HG03066 (cell line): ENCODE measurements around the gene HMX1.

Experiments
- ATAC-seq: cut with Tn5 transposase; IDR thresholded peaks from one replicate; pipeline ENCODE4 v1.9.1; 2021; ENCODE audit warnings: low read depth; ENCODE audit not compliant: unreplicated experiment

HMX1 gene

GRCh38 chr4:8869002-8869897 lies 2.4 kb downstream of the HMX1 start:
- ATAC-seq, result no peak

- ATAC-seq, result no peak
Observed at GRCh38 chr4:8868321-8869001, 3.2 kb downstream of the HMX1 start.

GRCh38 chr4:8867624-8868320 lies 3.9 kb downstream of the HMX1 start:
- no peak for ATAC-seq

- ATAC-seq, result no peak
Observed at GRCh38 chr4:8866828-8867623, 4.6 kb downstream of the HMX1 start.

GRCh38 chr4:8866421-8866820 lies 5.2 kb downstream of the HMX1 start:
- ATAC-seq, result no peak

- no peak for ATAC-seq
Observed at GRCh38 chr4:8865681-8866310, 5.8 kb downstream of the HMX1 start.

GRCh38 chr4:8864912-8865680 lies 6.5 kb downstream of the HMX1 start:
- ATAC-seq, result no peak

GRCh38 chr4:8863686-8864682 lies 7.7 kb downstream of the HMX1 start:
- ATAC-seq, result no peak

GRCh38 chr4:8862800-8863685 lies 8.6 kb downstream of the HMX1 start:
- ATAC-seq, result no peak

- no peak for ATAC-seq
Observed at GRCh38 chr4:8862334-8862733, 9.3 kb downstream of the HMX1 start.

- ATAC-seq, result no peak
Observed at GRCh38 chr4:8861576-8862295, 9.9 kb downstream of the HMX1 start.

- ATAC-seq, result no peak
Observed at GRCh38 chr4:8860892-8861575, 10.6 kb downstream of the HMX1 start.

- no peak for ATAC-seq
Observed at GRCh38 chr4:8860096-8860891, 11.3 kb downstream of the HMX1 start.

- no peak for ATAC-seq
Observed at GRCh38 chr4:8859550-8860095, 12.0 kb downstream of the HMX1 start.

- no peak for ATAC-seq
Observed at GRCh38 chr4:8858701-8859210, 12.9 kb downstream of the HMX1 start.
